ENCODE measurements around the gene NT5DC2. TPM values are rescaled to one million over a fixed set of nuclear protein-coding genes. Genes with fewer than 3 reads are reported as not detected.

The NT5DC2 gene
- total RNA-seq (ENCODE audit: low replicate concordance) = 31.1 and 68.2 TPM in 2 replicates

DNA sequence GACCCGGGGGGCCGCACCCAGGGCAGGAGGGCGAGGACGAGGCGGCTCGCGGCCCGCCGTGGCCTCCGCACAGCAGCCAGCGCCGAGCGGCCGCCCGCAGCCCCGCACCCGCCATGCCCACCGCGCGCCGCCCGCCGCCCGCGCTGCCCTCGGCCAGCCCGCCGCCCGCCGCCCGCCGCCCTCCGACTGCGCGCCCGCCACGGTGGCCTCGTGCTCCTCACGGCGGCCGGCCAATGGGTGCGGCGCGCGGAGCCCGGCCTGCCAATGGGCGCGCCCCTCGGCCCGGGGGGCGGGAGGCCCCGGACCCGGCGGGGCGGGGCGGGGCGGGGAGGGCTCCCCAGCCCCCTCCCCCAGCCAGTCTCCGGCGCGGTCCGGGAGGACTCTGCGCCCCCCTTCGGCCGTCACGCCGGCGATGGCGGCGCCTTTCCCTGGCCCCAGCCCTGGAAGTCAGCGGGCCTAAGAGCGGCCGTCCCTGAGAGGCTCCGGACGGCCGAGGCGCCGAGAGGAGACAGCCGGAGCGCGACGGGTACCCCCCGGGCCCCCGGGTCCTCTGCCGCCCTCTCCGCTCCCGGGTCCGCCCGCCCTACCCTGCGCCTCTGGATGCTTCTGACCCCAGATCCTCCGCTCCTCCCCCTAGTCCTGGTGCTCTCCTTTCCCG lies at the start of gene NT5DC2:
TSS of gene NT5DC2 (minus strand) at position 235 of the 658 bp plus-strand sequence. CDS start at position 115, 120 bp downstream.
- DNase-seq (ENCODE audit: low read depth) = peak; percentile 44
- no peak for TF ChIP-seq CTCF (IDR thresholded peaks at IDR 0.05; ENCODE audit: insufficient read depth, low read length)
- peak within 1 kb of the TSS; percentile 74 for H3K4me3 ChIP-seq (ENCODE audit: low read depth, low read length)

DNA sequence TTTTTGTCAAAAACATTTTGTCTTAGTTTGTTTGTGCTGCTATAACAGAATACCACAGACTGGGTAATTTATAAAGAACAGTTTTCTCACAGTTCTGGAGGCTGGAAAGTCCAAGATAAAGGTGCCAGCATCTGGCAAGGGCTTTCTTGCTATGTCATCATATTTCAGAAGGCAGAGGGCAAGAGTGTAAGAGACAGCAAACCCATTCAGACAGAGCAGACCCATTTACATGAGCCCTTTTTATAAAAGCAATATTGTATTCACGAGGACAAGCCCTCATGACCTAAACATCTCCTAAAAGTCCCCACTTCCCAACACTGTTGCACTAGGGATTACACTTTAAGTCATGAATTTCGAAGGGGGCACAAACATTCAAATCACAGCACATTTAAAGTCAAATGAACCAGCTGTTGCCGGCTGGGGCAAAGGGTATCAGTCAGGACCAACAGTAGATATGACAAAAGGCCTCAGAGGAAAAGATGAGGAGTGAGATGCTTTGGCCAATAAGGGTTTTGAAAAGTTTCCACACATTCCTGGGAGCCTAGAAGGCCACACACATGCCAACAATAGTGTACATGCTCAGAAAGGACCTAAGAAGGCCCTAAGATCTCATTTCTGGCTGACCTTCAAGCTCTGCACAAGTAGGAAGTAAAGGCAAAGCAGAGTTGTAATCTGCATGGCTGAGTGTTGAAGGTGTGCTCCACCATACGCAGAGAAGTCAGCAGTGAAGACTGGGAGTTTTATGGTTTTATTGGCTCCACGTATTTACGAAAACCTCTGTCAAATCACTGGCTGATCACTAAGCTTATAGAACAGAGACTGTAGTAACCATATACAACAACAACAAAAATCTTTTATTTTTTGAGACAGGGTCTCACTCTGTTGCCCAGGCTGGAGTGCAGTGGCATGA lies 40.7 kb upstream of the NT5DC2 start:
- TF ChIP-seq CTCF (IDR thresholded peaks at IDR 0.05; ENCODE audit: insufficient read depth, low read length) = no peak
- H3K4me3 ChIP-seq (ENCODE audit: low read depth, low read length) = no peak overlapping the region
- peak; percentile 13 for DNase-seq (ENCODE audit: low read depth)

GRCh38 chr3:52572221-52572620 lies 38.6 kb upstream of the NT5DC2 start:
- DNase-seq (ENCODE audit: low read depth) = no peak
- no peak overlapping the region for H3K4me3 ChIP-seq (ENCODE audit: low read depth, low read length)
- TF ChIP-seq CTCF (IDR thresholded peaks at IDR 0.05; ENCODE audit: insufficient read depth, low read length) = no peak

GRCh38 chr3:52570076-52570475 lies 36.4 kb upstream of the NT5DC2 start:
- no peak for TF ChIP-seq CTCF (IDR thresholded peaks at IDR 0.05; ENCODE audit: insufficient read depth, low read length)
- no peak for DNase-seq (ENCODE audit: low read depth)
- no peak overlapping the region for H3K4me3 ChIP-seq (ENCODE audit: low read depth, low read length)

DNA sequence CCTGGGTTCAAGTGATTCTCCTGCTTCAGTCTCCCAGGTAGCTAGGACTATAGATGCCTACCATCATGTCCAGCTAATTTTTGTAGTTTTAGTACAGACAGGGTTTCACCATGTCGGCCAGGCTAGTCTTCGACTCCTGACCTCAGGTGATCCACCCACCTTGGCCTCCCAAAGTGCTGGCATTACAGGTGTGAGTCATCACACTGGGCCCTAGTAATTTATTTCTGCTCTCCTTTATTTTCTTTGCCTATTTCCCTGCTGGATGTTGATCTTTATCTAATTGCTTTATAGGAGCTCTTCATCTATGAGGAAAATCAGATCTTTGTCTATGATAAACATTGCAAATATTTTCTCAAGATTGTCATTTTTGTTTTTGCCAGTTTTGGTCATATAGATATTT lies 34.4 kb upstream of the NT5DC2 start:
- H3K4me3 ChIP-seq (ENCODE audit: low read depth, low read length) = no peak overlapping the region
- DNase-seq (ENCODE audit: low read depth) = no peak
- no peak for TF ChIP-seq CTCF (IDR thresholded peaks at IDR 0.05; ENCODE audit: insufficient read depth, low read length)

GRCh38 chr3:52563984-52564383 lies 30.3 kb upstream of the NT5DC2 start:
- no peak for TF ChIP-seq CTCF (IDR thresholded peaks at IDR 0.05; ENCODE audit: insufficient read depth, low read length)
- no peak overlapping the region for H3K4me3 ChIP-seq (ENCODE audit: low read depth, low read length)
- no peak for DNase-seq (ENCODE audit: low read depth)
